ENCODE measurements around the gene NOL12. TPM values are rescaled to one million over a fixed set of nuclear protein-coding genes. Genes with fewer than 3 reads are reported as not detected.

The NOL12 gene, protein sequence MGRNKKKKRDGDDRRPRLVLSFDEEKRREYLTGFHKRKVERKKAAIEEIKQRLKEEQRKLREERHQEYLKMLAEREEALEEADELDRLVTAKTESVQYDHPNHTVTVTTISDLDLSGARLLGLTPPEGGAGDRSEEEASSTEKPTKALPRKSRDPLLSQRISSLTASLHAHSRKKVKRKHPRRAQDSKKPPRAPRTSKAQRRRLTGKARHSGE
- polyA plus RNA-seq (2012; rRNA removed), result 48.2 and 52.2 TPM in 2 replicates
- 40.0 and 45.5 TPM in 2 replicates for polyA plus RNA-seq (2012; cell fraction: cytosol; rRNA removed)
- polyA plus RNA-seq (2012; cell fraction: nucleus; rRNA removed), result 141 and 151 TPM in 2 replicates

DNA sequence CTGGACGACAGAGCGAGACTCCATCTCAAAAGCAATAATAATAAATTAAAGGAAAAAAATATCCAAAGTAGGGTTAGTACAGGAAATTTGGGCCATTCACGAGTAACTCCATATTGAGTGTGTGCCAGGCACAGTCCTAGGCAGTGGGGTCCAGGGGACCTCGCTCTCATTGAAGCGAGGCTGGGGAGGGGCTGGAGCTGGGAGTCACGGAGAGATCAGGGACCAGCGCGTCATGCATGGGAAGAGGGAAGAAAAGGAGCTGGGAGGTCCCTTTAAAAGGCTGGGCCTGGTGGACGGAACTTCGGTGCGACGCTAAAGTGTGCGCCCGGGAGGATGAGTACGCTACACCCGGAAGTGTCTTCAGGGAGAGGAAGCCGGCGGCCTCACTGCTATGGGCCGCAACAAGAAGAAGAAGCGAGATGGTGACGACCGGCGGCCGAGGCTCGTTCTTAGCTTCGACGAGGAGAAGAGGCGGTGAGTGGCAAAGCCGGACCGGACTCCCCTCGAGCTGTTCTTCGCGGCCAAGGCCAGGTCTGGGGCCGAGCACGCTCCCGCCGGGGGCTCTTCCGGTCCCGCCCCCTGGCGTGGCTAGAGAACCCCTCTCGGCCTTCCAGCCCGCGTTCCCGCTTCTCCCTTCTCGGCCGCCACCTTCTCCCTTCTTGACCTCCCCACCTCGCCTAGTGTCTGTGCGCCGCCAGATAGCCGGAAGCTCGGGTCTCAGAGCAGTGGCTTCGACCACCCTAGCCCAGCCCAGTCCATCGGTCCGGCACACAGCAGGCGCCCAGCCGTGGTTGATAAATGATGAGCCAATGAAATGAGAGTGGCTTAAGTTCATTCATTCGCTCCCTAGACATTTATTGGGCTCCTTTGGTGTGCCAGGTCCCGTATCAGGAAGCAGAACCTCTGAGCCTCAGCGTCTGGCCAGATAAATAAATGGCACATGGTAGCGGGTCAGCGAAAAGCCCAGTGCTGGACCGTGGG is at the start of gene NOL12:
Gene NOL12, plus strand, starts transcription at position 342 of the 981 bp plus-strand sequence. Its CDS starts 50 bp downstream, at position 392.
- ChIA-PET CTCF (interaction anchor here (0.8 to 44.3 kb wide), 8 partner anchors 9 to 177 kb away, joined by 3 to 898 read pairs (median 4); partner anchors contain the start of genes PDXP, SH3BP1 and TRIOBP), POLR2A (interaction anchor here (0.6 to 2.0 kb wide), 13 partner anchors 9 to 121 kb away, joined by 3 to 14 read pairs (median 4); partner anchors contain the start of genes GCAT, GGA1, LGALS1 and PDXP)
- peaks cover 20% of the 10 kb centered on the region for H3K79me2 ChIP-seq (ENCODE audit: insufficient read depth)
- DNase-seq, result peak; percentile 91
- H3K27ac ChIP-seq (ENCODE audit: low read depth in 2 of 2, low read length in 1 of 2), result peak within 1 kb of the TSS; percentile 84 to 90
- H3K4me3 ChIP-seq (ENCODE audit: low read depth in 2 of 2, low read length in 1 of 2), result peak within 1 kb of the TSS; percentile 79 to 91
- peak within 1 kb of the TSS; percentile 82 for H2AFZ ChIP-seq (ENCODE audit: low read depth)
- WGBS (ENCODE audit: low lambda C conversion rate), result 10% methylated on average over 30 of the region's 62 CpGs
- H3K4me2 ChIP-seq, result peak within 1 kb of the TSS; percentile 85
- peaks cover 2% of the 10 kb centered on the region for H4K20me1 ChIP-seq (ENCODE audit: insufficient read depth)
- H3K4me1 ChIP-seq (ENCODE audit: control insufficient read depth in 1 of 2, insufficient read depth in 2 of 2, low read depth in 1 of 2, low read length in 1 of 2), result peaks cover 2 to 9% of the 10 kb centered on the region in 2 experiments; a peak in 2 of 4 replicates
- H3K9ac ChIP-seq, result peak within 1 kb of the TSS; percentile 79
- H3K9me2 ChIP-seq, result no peaks in the 10 kb centered on the region
- peaks cover 12% of the 10 kb centered on the region for H3F3A ChIP-seq (replicated peaks; ENCODE audit: insufficient read depth)
- no peaks in the 10 kb centered on the region for H3K9me3 ChIP-seq
- no peaks in the 10 kb centered on the region for H3K27me3 ChIP-seq (ENCODE audit: insufficient read depth)
- peaks cover 5 to 22% of the 10 kb centered on the region in 2 experiments for H3K36me3 ChIP-seq (replicated peaks in 1 of 2; ENCODE audit: control insufficient read depth in 1 of 2, insufficient read depth in 2 of 2, low read length in 1 of 2)
- TF ChIP-seq ELF1 (IDR thresholded peaks at IDR 0.05) (peak; percentile 94), NFIC (IDR thresholded peaks at IDR 0.05; ENCODE audit: borderline replicate concordance) (no peak), EP300 (IDR thresholded peaks at IDR 0.05; ENCODE audit: borderline replicate concordance in 1 of 2, low read depth in 1 of 2, low read length in 1 of 2) (no peak), MEF2A (IDR thresholded peaks at IDR 0.05; ENCODE audit: borderline replicate concordance, low read depth) (no peak), GATA2 (CRISPR knock-in tag; IDR thresholded peaks at IDR 0.05) (no peak), SIN3A (IDR thresholded peaks at IDR 0.05; ENCODE audit: borderline replicate concordance, low read depth, low read length) (0 out of 2 replicates have a peak, but pooled peaks have one; percentile 45), CHD2 (IDR thresholded peaks at IDR 0.05; ENCODE audit: low read length, partially characterized antibody) (peak; percentile 77), NRF1 (IDR thresholded peaks at IDR 0.05; ENCODE audit: low read depth, low read length) (no peak), RFX5 (IDR thresholded peaks at IDR 0.05; ENCODE audit: low read length) (no peak), POLR2AphosphoS5 (IDR thresholded peaks at IDR 0.05; ENCODE audit: low read depth, low read length) (peak; percentile 67), GABPA (IDR thresholded peaks at IDR 0.05; ENCODE audit: low read depth) (peak; percentile 96), TAF1 (IDR thresholded peaks at IDR 0.05; ENCODE audit: borderline replicate concordance, low read depth, low read length) (peak; percentile 86), RXRA (IDR thresholded peaks at IDR 0.05; ENCODE audit: borderline replicate concordance, low read depth) (no peak), RCOR1 (IDR thresholded peaks at IDR 0.05; ENCODE audit: low read length) (0 out of 2 replicates have a peak, but pooled peaks have one; percentile 31), JUND (IDR thresholded peaks at IDR 0.05) (no peak), YY1 (IDR thresholded peaks at IDR 0.05; ENCODE audit: low read depth) (no peak), FOXJ3 (CRISPR knock-in tag; IDR thresholded peaks at IDR 0.05) (0 out of 2 replicates have a peak, but pooled peaks have one; percentile 41), FOXM1 (IDR thresholded peaks at IDR 0.05; ENCODE audit: low read depth) (no peak)
- TF ChIP-seq, protein P1, sequence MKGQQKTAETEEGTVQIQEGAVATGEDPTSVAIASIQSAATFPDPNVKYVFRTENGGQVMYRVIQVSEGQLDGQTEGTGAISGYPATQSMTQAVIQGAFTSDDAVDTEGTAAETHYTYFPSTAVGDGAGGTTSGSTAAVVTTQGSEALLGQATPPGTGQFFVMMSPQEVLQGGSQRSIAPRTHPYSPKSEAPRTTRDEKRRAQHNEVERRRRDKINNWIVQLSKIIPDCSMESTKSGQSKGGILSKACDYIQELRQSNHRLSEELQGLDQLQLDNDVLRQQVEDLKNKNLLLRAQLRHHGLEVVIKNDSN (IDR thresholded peaks at IDR 0.05; ENCODE audit: borderline replicate concordance, low read depth), result peak; percentile 45; the same call in 1 of the 2 replicates
- TF ChIP-seq, protein P2, sequence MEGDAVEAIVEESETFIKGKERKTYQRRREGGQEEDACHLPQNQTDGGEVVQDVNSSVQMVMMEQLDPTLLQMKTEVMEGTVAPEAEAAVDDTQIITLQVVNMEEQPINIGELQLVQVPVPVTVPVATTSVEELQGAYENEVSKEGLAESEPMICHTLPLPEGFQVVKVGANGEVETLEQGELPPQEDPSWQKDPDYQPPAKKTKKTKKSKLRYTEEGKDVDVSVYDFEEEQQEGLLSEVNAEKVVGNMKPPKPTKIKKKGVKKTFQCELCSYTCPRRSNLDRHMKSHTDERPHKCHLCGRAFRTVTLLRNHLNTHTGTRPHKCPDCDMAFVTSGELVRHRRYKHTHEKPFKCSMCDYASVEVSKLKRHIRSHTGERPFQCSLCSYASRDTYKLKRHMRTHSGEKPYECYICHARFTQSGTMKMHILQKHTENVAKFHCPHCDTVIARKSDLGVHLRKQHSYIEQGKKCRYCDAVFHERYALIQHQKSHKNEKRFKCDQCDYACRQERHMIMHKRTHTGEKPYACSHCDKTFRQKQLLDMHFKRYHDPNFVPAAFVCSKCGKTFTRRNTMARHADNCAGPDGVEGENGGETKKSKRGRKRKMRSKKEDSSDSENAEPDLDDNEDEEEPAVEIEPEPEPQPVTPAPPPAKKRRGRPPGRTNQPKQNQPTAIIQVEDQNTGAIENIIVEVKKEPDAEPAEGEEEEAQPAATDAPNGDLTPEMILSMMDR (IDR thresholded peaks at IDR 0.05), result no peak
- TF ChIP-seq, protein P3, sequence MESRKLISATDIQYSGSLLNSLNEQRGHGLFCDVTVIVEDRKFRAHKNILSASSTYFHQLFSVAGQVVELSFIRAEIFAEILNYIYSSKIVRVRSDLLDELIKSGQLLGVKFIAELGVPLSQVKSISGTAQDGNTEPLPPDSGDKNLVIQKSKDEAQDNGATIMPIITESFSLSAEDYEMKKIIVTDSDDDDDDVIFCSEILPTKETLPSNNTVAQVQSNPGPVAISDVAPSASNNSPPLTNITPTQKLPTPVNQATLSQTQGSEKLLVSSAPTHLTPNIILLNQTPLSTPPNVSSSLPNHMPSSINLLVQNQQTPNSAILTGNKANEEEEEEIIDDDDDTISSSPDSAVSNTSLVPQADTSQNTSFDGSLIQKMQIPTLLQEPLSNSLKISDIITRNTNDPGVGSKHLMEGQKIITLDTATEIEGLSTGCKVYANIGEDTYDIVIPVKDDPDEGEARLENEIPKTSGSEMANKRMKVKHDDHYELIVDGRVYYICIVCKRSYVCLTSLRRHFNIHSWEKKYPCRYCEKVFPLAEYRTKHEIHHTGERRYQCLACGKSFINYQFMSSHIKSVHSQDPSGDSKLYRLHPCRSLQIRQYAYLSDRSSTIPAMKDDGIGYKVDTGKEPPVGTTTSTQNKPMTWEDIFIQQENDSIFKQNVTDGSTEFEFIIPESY (IDR thresholded peaks at IDR 0.05; ENCODE audit: borderline replicate concordance, low read depth), result no peak
- TF ChIP-seq, protein P4, sequence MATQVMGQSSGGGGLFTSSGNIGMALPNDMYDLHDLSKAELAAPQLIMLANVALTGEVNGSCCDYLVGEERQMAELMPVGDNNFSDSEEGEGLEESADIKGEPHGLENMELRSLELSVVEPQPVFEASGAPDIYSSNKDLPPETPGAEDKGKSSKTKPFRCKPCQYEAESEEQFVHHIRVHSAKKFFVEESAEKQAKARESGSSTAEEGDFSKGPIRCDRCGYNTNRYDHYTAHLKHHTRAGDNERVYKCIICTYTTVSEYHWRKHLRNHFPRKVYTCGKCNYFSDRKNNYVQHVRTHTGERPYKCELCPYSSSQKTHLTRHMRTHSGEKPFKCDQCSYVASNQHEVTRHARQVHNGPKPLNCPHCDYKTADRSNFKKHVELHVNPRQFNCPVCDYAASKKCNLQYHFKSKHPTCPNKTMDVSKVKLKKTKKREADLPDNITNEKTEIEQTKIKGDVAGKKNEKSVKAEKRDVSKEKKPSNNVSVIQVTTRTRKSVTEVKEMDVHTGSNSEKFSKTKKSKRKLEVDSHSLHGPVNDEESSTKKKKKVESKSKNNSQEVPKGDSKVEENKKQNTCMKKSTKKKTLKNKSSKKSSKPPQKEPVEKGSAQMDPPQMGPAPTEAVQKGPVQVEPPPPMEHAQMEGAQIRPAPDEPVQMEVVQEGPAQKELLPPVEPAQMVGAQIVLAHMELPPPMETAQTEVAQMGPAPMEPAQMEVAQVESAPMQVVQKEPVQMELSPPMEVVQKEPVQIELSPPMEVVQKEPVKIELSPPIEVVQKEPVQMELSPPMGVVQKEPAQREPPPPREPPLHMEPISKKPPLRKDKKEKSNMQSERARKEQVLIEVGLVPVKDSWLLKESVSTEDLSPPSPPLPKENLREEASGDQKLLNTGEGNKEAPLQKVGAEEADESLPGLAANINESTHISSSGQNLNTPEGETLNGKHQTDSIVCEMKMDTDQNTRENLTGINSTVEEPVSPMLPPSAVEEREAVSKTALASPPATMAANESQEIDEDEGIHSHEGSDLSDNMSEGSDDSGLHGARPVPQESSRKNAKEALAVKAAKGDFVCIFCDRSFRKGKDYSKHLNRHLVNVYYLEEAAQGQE (IDR thresholded peaks at IDR 0.05; ENCODE audit: low read depth, low read length), result no peak

All from SK-N-SH (cell line).